ENCODE measurements around the gene SMYD3. TPM values are rescaled to one million over a fixed set of nuclear protein-coding genes. Genes with fewer than 3 reads are reported as not detected.

Gene SMYD3
- total RNA-seq, 1 donor from 2014 or later = 20.8 TPM

- intact Hi-C loops (cut with micrococcal nuclease) = no loop called here
- ATAC-seq (ENCODE audit: low read depth) (no peak), DNase-seq (no peak)
- POLR2A ChIA-PET = no interaction called here
- Mint-ChIP-seq H3K9me3 (no peaks in the 10 kb centered on the region), H3K27me3 (no peaks in the 10 kb centered on the region), H3K36me3 (ENCODE audit: low read depth) (peaks cover 7% of the 10 kb centered on the region), H3K4me3 (no peak overlapping the region), H3K4me1 (no peaks in the 10 kb centered on the region), H3K27ac (no peak overlapping the region)
- CTCF ChIA-PET = no interaction called here
- TF ChIP-seq CTCF (IDR thresholded peaks at IDR 0.05) = no peak
Measured at GRCh38 chr1:246198115-246198816, 308.8 kb downstream of the SMYD3 start.

GRCh38 chr1:246197076-246197475 lies 310.0 kb downstream of the SMYD3 start:
- CTCF ChIA-PET = no interaction called here
- no peak for TF ChIP-seq CTCF (IDR thresholded peaks at IDR 0.05)
- intact Hi-C loops (cut with micrococcal nuclease) = no loop called here
- no peak for ATAC-seq (ENCODE audit: low read depth)
- no peaks in the 10 kb centered on the region for H3K4me1 Mint-ChIP-seq
- H3K9me3 Mint-ChIP-seq = no peaks in the 10 kb centered on the region
- H3K27me3 Mint-ChIP-seq = no peaks in the 10 kb centered on the region
- peaks cover 7% of the 10 kb centered on the region for H3K36me3 Mint-ChIP-seq (ENCODE audit: low read depth)
- DNase-seq = no peak
- POLR2A ChIA-PET = no interaction called here
- H3K4me3 Mint-ChIP-seq = no peak overlapping the region
- no peak overlapping the region for H3K27ac Mint-ChIP-seq

- Mint-ChIP-seq H3K27ac (no peak overlapping the region), H3K4me3 (no peak overlapping the region), H3K27me3 (no peaks in the 10 kb centered on the region), H3K9me3 (no peaks in the 10 kb centered on the region), H3K4me1 (no peaks in the 10 kb centered on the region), H3K36me3 (ENCODE audit: low read depth) (peaks cover 15% of the 10 kb centered on the region)
- TF ChIP-seq CTCF (IDR thresholded peaks at IDR 0.05) = no peak
- no peak for ATAC-seq (ENCODE audit: low read depth)
- no peak for DNase-seq
- CTCF ChIA-PET = no interaction called here
- POLR2A ChIA-PET = no interaction called here
- intact Hi-C loops (cut with micrococcal nuclease) = no loop called here
Measured at GRCh38 chr1:246195296-246195695, 311.8 kb downstream of the SMYD3 start.

- CTCF ChIA-PET = no interaction called here
- H3K4me1 Mint-ChIP-seq = no peaks in the 10 kb centered on the region
- ATAC-seq (ENCODE audit: low read depth) (no peak), DNase-seq (no peak)
- H3K4me3 Mint-ChIP-seq = no peak overlapping the region
- intact Hi-C loops (cut with micrococcal nuclease) = no loop called here
- no peaks in the 10 kb centered on the region for H3K27me3 Mint-ChIP-seq
- no peaks in the 10 kb centered on the region for H3K9me3 Mint-ChIP-seq
- no peak for TF ChIP-seq CTCF (IDR thresholded peaks at IDR 0.05)
- H3K36me3 Mint-ChIP-seq (ENCODE audit: low read depth) = peaks cover 15% of the 10 kb centered on the region
- no peak overlapping the region for H3K27ac Mint-ChIP-seq
- POLR2A ChIA-PET = no interaction called here
Measured at GRCh38 chr1:246193537-246193936, 313.5 kb downstream of the SMYD3 start.

- H3K9me3 Mint-ChIP-seq = no peaks in the 10 kb centered on the region
- POLR2A ChIA-PET = no interaction called here
- H3K4me3 Mint-ChIP-seq = no peak overlapping the region
- intact Hi-C loops (cut with micrococcal nuclease) = no loop called here
- H3K27me3 Mint-ChIP-seq = no peaks in the 10 kb centered on the region
- ATAC-seq (ENCODE audit: low read depth) (no peak), DNase-seq (no peak)
- CTCF ChIA-PET = no interaction called here
- no peak for TF ChIP-seq CTCF (IDR thresholded peaks at IDR 0.05)
- no peak overlapping the region for H3K27ac Mint-ChIP-seq
- no peaks in the 10 kb centered on the region for H3K4me1 Mint-ChIP-seq
- H3K36me3 Mint-ChIP-seq (ENCODE audit: low read depth) = peaks cover 20% of the 10 kb centered on the region
Measured at GRCh38 chr1:246189126-246189525, 318.0 kb downstream of the SMYD3 start.
